Breast epithelium (tissue), 3 donors: Measurements from ENCODE around the gene MAP3K14.

ENCODE experiments used
- CTCF ChIP-seq, 3 donors: fragments of 450-650 bp; IDR thresholded peaks; one replicate each; pipeline ENCODE4 v1.5.1; 2016 to 2017; ENCODE audit warnings: antibody characterized with exemption in 3 of 3, mild to moderate bottlenecking in 3 of 3, moderate library complexity in 3 of 3
- POLR2A ChIP-seq: fragments of 450-650 bp; IDR thresholded peaks from one replicate; pipeline ENCODE4 v1.6.1; 2016; ENCODE audit warnings: antibody characterized with exemption, mild to moderate bottlenecking, moderate library complexity
- POLR2AphosphoS5 ChIP-seq, 3 donors: sonication (generic); formaldehyde crosslinking; IDR thresholded peaks; one replicate each; pipeline ENCODE4 v1.6.1; 2017; ENCODE audit warnings: antibody characterized with exemption in 3 of 3

GRCh38 chr17:45228763-45229539 lies 87.9 kb downstream of the MAP3K14 start:
- TF ChIP-seq CTCF (IDR thresholded peaks at IDR 0.05) (no peak), POLR2A (no peak), POLR2AphosphoS5 (IDR thresholded peaks at IDR 0.05) (peak; percentile 71 to 97 (median 72))
